Effector memory CD4-positive, alpha-beta T cell (primary cell): Measurements from ENCODE around the gene CEP83.

Experiments
- DNase-seq, 3 donors: peaks; one replicate each; pipeline ENCODE4 v3.0.0-alpha.2; 2020
- H3K27ac ChIP-seq: 2 replicates; pipeline ENCODE4 v1.7.0; 2013; ENCODE audit warnings: mild to moderate bottlenecking, low read length, moderate library complexity; ENCODE audit not compliant: insufficient read depth, poor library complexity, severe bottlenecking
- H3K27me3 ChIP-seq: replicated peaks from 2 replicates; pipeline ENCODE4 v1.7.0; 2013; ENCODE audit warnings: mild to moderate bottlenecking, low read length; ENCODE audit not compliant: insufficient read depth, control insufficient read depth, poor library complexity, severe bottlenecking
- H3K36me3 ChIP-seq: 2 replicates; pipeline ENCODE4 v1.7.0; 2013; ENCODE audit warnings: mild to moderate bottlenecking, low read length, moderate library complexity; ENCODE audit not compliant: control insufficient read depth, insufficient read depth
- H3K4me1 ChIP-seq: 2 replicates; pipeline ENCODE4 v1.7.0; 2013; ENCODE audit warnings: low read length, mild to moderate bottlenecking; ENCODE audit not compliant: control insufficient read depth, insufficient read depth, poor library complexity, severe bottlenecking
- H3K4me3 ChIP-seq: 2 replicates; pipeline ENCODE4 v1.7.0; 2013; ENCODE audit warnings: low read length, low read depth, mild to moderate bottlenecking; ENCODE audit not compliant: insufficient read depth, poor library complexity, severe bottlenecking
- H3K9me3 ChIP-seq: 2 replicates; pipeline ENCODE4 v1.7.0; 2013; ENCODE audit warnings: mild to moderate bottlenecking, low read length, moderate library complexity; ENCODE audit not compliant: control insufficient read depth

Gene CEP83

GRCh38 chr12:94282675-94283074, 177.0 kb downstream of the CEP83 start:
- H3K9me3 ChIP-seq, result no peaks in the 10 kb centered on the region
- peaks cover 19% of the 10 kb centered on the region for H3K4me1 ChIP-seq
- peak; percentile 14 to 35 (median 33) for DNase-seq
- no peaks in the 10 kb centered on the region for H3K27me3 ChIP-seq
- peak overlapping the region; percentile 9 for H3K4me3 ChIP-seq
- peaks cover 25% of the 10 kb centered on the region for H3K36me3 ChIP-seq
- H3K27ac ChIP-seq, result peak overlapping the region; percentile 56

DNA sequence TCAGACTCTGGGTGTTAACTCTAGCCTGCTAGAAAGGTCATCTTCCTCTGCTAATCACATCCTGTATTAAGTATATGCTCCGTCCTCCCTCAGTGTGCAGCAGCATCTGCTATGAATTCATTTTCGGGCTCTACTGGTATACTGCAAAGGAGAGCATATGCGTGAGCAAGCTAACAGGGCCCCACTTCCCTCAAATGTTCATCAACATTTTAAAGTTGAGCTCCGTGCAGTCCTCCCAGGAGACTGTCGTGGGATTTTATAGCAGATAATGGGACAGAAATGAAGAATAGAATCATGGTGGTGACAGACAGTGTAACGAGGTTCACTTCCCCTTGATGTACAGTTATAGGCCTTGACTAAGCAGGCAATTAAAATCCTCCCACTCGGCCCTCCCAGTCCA, 179.6 kb downstream of the CEP83 start:
- Histone ChIP-seq H3K4me1 (peaks cover 19% of the 10 kb centered on the region), H3K27ac (no peak overlapping the region), H3K4me3 (no peak overlapping the region), H3K36me3 (peaks cover 21% of the 10 kb centered on the region), H3K9me3 (no peaks in the 10 kb centered on the region), H3K27me3 (no peaks in the 10 kb centered on the region)
- DNase-seq, result no peak

GRCh38 chr12:94277426-94278000, 182.2 kb downstream of the CEP83 start:
- Histone ChIP-seq H3K4me1 (peaks cover 6% of the 10 kb centered on the region), H3K4me3 (no peak overlapping the region), H3K27ac (no peak overlapping the region), H3K9me3 (no peaks in the 10 kb centered on the region), H3K27me3 (no peaks in the 10 kb centered on the region), H3K36me3 (peaks cover 23% of the 10 kb centered on the region)
- DNase-seq, result no peak

DNA sequence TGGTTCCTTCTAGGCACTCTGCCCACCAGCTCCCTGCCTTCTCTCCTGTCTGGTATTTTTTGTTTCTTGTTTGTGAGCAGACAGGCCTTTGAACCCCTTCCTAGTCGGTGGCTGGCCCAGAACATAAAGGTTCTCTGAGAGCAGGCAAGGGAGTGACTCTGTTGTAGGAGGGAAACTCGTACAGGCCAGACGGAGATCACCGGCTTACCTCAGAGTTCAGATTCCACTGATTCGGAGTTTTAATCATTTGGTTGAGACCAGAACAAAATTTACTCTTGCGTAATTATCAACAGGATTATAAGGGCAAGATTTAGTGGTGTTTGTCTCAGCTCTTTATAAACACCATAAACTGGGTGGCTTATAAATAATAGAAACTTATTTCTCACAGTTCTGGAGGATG, 182.9 kb downstream of the CEP83 start:
- no peak overlapping the region for H3K27ac ChIP-seq
- no peaks in the 10 kb centered on the region for H3K27me3 ChIP-seq
- H3K4me1 ChIP-seq, result no peaks in the 10 kb centered on the region
- H3K36me3 ChIP-seq, result peaks cover 23% of the 10 kb centered on the region
- no peak overlapping the region for H3K4me3 ChIP-seq
- no peak for DNase-seq
- H3K9me3 ChIP-seq, result no peaks in the 10 kb centered on the region

DNA sequence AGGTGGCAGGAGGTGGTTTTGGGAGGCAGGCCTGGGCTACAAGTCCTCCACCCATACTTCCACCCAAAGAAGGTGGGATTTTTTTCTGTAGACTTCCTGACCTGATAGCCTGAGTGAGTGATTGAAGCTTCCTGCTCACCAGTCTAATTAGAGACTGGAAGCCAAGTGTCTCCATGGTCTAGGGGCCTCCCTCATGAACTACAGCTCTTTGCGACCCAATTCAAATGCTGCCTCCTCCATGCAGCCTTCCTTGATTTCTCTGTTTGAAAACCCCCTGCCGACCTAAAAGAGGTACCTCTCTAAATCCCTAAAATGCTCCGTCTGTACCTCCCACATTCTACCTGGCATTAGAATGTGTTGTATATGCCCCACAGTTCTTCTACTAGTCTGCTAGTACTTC, 186.4 kb downstream of the CEP83 start:
- DNase-seq, result no peak
- H3K9me3 ChIP-seq, result no peaks in the 10 kb centered on the region
- no peaks in the 10 kb centered on the region for H3K27me3 ChIP-seq
- peaks cover 13% of the 10 kb centered on the region for H3K36me3 ChIP-seq
- no peak overlapping the region for H3K4me3 ChIP-seq
- H3K4me1 ChIP-seq, result no peaks in the 10 kb centered on the region
- H3K27ac ChIP-seq, result no peak overlapping the region

GRCh38 chr12:94272280-94272679, 187.4 kb downstream of the CEP83 start:
- H3K36me3 ChIP-seq, result peaks cover 6% of the 10 kb centered on the region
- H3K4me1 ChIP-seq, result no peaks in the 10 kb centered on the region
- no peak for DNase-seq
- H3K9me3 ChIP-seq, result no peaks in the 10 kb centered on the region
- H3K27me3 ChIP-seq, result no peaks in the 10 kb centered on the region
- H3K4me3 ChIP-seq, result no peak overlapping the region
- no peak overlapping the region for H3K27ac ChIP-seq

DNA sequence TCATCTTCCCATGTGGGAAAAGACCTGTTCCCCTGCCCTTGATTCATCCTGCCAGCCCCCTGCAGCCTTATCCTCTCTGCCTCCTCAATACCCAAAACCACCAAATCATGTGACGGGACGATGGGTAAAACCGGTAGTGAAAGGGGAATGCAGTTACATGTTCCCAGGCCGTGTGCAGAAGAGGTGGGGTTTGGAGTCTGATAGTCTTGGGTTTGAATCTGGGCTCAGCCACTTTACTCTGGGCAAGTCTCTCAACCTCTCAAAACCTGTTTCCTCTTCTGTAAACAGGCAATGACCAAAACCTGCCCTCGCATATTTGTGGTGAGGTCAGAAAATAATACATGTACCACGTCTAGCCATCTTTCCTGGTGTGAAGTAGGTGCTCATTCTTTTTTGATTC, 188.3 kb downstream of the CEP83 start:
- Histone ChIP-seq H3K27ac (no peak overlapping the region), H3K4me1 (no peaks in the 10 kb centered on the region), H3K36me3 (peaks cover 5% of the 10 kb centered on the region), H3K27me3 (no peaks in the 10 kb centered on the region), H3K4me3 (no peak overlapping the region), H3K9me3 (no peaks in the 10 kb centered on the region)
- no peak for DNase-seq

DNA sequence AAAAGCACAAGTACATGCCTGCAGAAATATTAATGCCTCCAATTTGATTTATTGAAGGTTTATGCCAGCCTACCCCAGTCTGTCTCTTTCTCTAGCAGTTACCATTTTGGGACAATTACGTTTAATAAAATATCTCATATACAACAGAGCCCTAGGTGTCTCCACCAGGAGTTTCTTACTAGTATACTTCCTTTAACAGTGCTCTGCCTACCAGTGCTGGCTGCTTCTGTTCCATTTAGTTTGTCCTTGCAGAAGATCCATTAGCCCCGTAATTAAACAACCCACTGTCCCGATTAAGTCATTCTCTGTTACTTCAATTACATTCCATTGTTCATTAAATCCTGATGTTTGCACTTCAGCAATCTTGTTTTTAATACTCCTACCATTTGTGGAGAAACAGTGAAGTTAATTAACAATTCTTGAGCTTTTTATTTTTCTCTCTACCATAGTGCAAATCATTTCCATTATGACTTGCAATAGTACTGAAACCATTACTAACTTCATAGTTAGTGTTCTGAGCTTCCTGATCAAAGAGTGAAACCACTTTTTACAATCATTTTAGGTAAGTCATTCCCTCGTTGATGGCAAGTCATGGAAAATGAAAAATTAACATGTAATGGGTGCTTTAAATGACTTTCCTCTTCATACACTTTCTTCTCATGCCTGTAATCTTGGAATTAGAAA, 190.2 kb downstream of the CEP83 start:
- Histone ChIP-seq H3K27ac (no peak overlapping the region), H3K27me3 (no peaks in the 10 kb centered on the region), H3K36me3 (no peaks in the 10 kb centered on the region), H3K4me3 (no peak overlapping the region), H3K4me1 (no peaks in the 10 kb centered on the region), H3K9me3 (no peaks in the 10 kb centered on the region)
- no peak for DNase-seq

GRCh38 chr12:94267921-94268471, 191.7 kb downstream of the CEP83 start:
- Histone ChIP-seq H3K27ac (no peak overlapping the region), H3K4me3 (no peak overlapping the region), H3K36me3 (no peaks in the 10 kb centered on the region), H3K4me1 (peaks cover 11% of the 10 kb centered on the region), H3K27me3 (no peaks in the 10 kb centered on the region), H3K9me3 (no peaks in the 10 kb centered on the region)
- DNase-seq, result no peak

- Histone ChIP-seq H3K4me3 (no peak overlapping the region), H3K4me1 (peaks cover 14% of the 10 kb centered on the region), H3K27ac (no peak overlapping the region), H3K36me3 (no peaks in the 10 kb centered on the region), H3K9me3 (no peaks in the 10 kb centered on the region), H3K27me3 (no peaks in the 10 kb centered on the region)
- no peak for DNase-seq
Measured at GRCh38 chr12:94267537-94267872, 192.2 kb downstream of the CEP83 start.
